ENCODE measurements around the gene REEP3. TPM values are rescaled to one million over a fixed set of nuclear protein-coding genes. Genes with fewer than 3 reads are reported as not detected.

REEP3 gene
- total RNA-seq, 4 donors from 2014 or later: 22.8 to 36.7 (median 32.1) TPM

GRCh38 chr10:63671317-63671937 is 150.2 kb downstream of the REEP3 start:
- intact Hi-C loops (cut with DNase I; ENCODE audit: low total_unique reads): no loop called here
- Histone ChIP-seq H3K27ac (peak overlapping the region; percentile 54 to 76 (median 68)), H3K36me3 (no peaks in the 10 kb centered on the region), H3K4me1 (peaks cover 18 to 37% of the 10 kb centered on the region in 2 donors), H3K9me3 (no peaks in the 10 kb centered on the region), H3K4me3 (no peak overlapping the region), H3K27me3 (no peaks in the 10 kb centered on the region)
- TF ChIP-seq POLR2A (IDR thresholded peaks at IDR 0.05) (no peak), CTCF (IDR thresholded peaks at IDR 0.05 in 4 of 5, conservative IDR thresholded peaks at IDR 0.05 in 1 of 5) (peak in 2 of 5 experiments; percentile 12 to 26)
- in situ Hi-C loops (cut with MboI; ENCODE audit: low sequenced_read_pairs in 4 of 4): no loop called here
- DNase-seq (no peak), ATAC-seq (peak; percentile 39 to 53)

GRCh38 chr10:63672491-63672890 is 151.3 kb downstream of the REEP3 start:
- DNase-seq (no peak), ATAC-seq (no peak)
- TF ChIP-seq POLR2A (IDR thresholded peaks at IDR 0.05) (no peak), CTCF (IDR thresholded peaks at IDR 0.05 in 4 of 5, conservative IDR thresholded peaks at IDR 0.05 in 1 of 5) (no peak)
- H3K9me3 ChIP-seq: no peaks in the 10 kb centered on the region
- H3K36me3 ChIP-seq: no peaks in the 10 kb centered on the region
- H3K4me3 ChIP-seq: no peak overlapping the region
- no peaks in the 10 kb centered on the region for H3K27me3 ChIP-seq
- intact Hi-C loops (cut with DNase I; ENCODE audit: low total_unique reads) (no loop called here), in situ Hi-C loops (cut with MboI; ENCODE audit: low sequenced_read_pairs in 4 of 4) (no loop called here)
- peaks cover 18 to 29% of the 10 kb centered on the region in 2 donors for H3K4me1 ChIP-seq
- H3K27ac ChIP-seq: peak overlapping the region; percentile 54 to 76 (median 68)

GRCh38 chr10:63673246-63673645 is 152.0 kb downstream of the REEP3 start:
- no peak for ATAC-seq
- TF ChIP-seq CTCF (IDR thresholded peaks at IDR 0.05 in 4 of 5, conservative IDR thresholded peaks at IDR 0.05 in 1 of 5) (no peak), POLR2A (IDR thresholded peaks at IDR 0.05) (no peak)
- H3K27ac ChIP-seq: peak overlapping the region in 3 of 4 donors; percentile 28 to 71 (median 65)
- no peaks in the 10 kb centered on the region for H3K9me3 ChIP-seq
- no peak overlapping the region for H3K4me3 ChIP-seq
- no peak for DNase-seq
- in situ Hi-C loops (cut with MboI; ENCODE audit: low sequenced_read_pairs in 4 of 4): no loop called here
- H3K36me3 ChIP-seq: no peaks in the 10 kb centered on the region
- intact Hi-C loops (cut with DNase I; ENCODE audit: low total_unique reads): no loop called here
- peaks cover 18 to 25% of the 10 kb centered on the region in 2 donors for H3K4me1 ChIP-seq
- H3K27me3 ChIP-seq: no peaks in the 10 kb centered on the region

GRCh38 chr10:63673846-63674245 is 152.6 kb downstream of the REEP3 start:
- no peak overlapping the region for H3K4me3 ChIP-seq
- intact Hi-C loops (cut with DNase I; ENCODE audit: low total_unique reads): no loop called here
- H3K9me3 ChIP-seq: no peaks in the 10 kb centered on the region
- no peak for TF ChIP-seq POLR2A (IDR thresholded peaks at IDR 0.05)
- no peak for TF ChIP-seq CTCF (IDR thresholded peaks at IDR 0.05 in 4 of 5, conservative IDR thresholded peaks at IDR 0.05 in 1 of 5)
- in situ Hi-C loops (cut with MboI; ENCODE audit: low sequenced_read_pairs in 4 of 4): no loop called here
- DNase-seq (no peak), ATAC-seq (no peak)
- no peak overlapping the region for H3K27ac ChIP-seq
- H3K27me3 ChIP-seq: no peaks in the 10 kb centered on the region
- H3K4me1 ChIP-seq: peaks cover 18 to 25% of the 10 kb centered on the region in 2 donors
- no peaks in the 10 kb centered on the region for H3K36me3 ChIP-seq

Other genes starting within 250 kb of the REEP3 start
- gene JMJD1C, start 55.4 kb upstream of the REEP3 start, total RNA-seq: 10 to 100 TPM; 22.5 to 74.1 (median 46.9) TPM